Fibroblast of pulmonary artery (primary cell): ENCODE measurements around the gene EPG5.
A peak's percentile ranks its signal among the peaks of the same experiment; 100 is the strongest.
"Not testable (repeated sequence)": the region's sequence is repeated elsewhere in the genome, so short reads cannot be mapped to it uniquely, and the experiment has no call there.

Source experiments
- DNase-seq: peaks from one replicate; pipeline ENCODE4 v3.0.0-alpha.2; 2010; ENCODE audit warnings: low read depth
- H3K4me3 ChIP-seq: replicated peaks from 2 replicates; pipeline ENCODE4 v1.5.1; 2011; ENCODE audit warnings: low read depth, mild to moderate bottlenecking, control low read depth, low read length, moderate library complexity
- TF ChIP-seq, protein P1 (sequence below): IDR thresholded peaks from 2 replicates; pipeline ENCODE4 v1.5.1; 2011; ENCODE audit warnings: mild to moderate bottlenecking, control low read depth, low read length, inconsistent platforms; ENCODE audit errors: missing control alignments

The EPG5 gene

DNA sequence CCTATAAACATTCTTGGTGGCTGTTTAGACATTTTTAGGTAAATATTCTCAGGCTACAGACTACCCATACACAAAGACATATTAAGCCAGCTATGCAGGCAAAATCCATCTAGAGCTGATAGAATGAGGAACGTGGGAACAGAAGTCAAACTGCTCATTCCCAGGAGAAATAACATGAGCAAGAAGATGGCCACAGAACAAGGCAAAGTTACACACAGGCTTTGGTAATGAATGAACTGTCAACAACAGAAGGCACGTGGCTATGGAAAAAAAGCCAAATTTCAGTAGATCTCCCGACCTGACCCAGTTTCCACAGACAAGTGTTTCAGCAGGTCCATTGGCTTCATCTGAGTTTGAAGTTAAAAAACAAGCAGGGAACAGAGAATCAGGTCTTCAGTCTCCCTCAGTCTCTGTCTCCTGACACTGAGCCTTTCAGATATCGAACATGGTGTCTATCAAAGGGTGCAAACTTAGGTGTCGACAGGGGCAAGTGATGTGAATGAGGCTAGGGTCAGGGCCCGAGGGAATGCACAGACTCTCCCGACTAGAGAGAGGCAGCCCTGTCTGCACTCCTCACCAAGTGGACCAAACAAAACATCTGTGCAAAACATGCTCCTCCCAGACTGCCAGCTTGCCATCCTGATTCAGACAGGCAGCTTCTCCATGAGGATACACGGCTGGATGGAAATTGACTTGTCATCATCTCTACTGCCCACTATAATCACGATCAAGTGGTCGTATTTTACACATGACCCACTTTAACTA, 115.8 kb downstream of the EPG5 start:
- TF ChIP-seq, protein P1, sequence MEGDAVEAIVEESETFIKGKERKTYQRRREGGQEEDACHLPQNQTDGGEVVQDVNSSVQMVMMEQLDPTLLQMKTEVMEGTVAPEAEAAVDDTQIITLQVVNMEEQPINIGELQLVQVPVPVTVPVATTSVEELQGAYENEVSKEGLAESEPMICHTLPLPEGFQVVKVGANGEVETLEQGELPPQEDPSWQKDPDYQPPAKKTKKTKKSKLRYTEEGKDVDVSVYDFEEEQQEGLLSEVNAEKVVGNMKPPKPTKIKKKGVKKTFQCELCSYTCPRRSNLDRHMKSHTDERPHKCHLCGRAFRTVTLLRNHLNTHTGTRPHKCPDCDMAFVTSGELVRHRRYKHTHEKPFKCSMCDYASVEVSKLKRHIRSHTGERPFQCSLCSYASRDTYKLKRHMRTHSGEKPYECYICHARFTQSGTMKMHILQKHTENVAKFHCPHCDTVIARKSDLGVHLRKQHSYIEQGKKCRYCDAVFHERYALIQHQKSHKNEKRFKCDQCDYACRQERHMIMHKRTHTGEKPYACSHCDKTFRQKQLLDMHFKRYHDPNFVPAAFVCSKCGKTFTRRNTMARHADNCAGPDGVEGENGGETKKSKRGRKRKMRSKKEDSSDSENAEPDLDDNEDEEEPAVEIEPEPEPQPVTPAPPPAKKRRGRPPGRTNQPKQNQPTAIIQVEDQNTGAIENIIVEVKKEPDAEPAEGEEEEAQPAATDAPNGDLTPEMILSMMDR = no peak
- DNase-seq = no peak
- no peak overlapping the region for H3K4me3 ChIP-seq

DNA sequence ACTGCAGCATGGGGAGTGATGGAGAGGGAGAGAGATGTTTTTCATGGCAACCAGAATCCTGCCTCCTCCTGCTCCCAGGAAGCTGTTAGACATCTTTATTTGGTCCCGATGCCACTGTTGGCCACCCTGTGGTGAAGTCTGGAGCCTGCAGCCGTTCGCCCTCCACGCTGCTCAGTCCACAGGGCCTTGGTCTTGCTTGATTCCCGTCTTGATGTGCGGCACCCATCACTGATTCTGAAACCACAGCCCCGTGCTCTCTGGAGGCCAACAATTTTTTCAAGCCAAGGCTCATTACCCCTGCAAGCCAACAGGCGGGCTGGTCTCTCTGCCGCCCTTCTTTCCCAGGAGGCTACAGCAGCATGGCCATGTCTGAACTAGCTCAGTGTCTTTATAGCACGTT, 117.1 kb downstream of the EPG5 start:
- TF ChIP-seq, protein P1 = peak; percentile 30
- DNase-seq = peak; percentile 19
- H3K4me3 ChIP-seq = no peak overlapping the region

DNA sequence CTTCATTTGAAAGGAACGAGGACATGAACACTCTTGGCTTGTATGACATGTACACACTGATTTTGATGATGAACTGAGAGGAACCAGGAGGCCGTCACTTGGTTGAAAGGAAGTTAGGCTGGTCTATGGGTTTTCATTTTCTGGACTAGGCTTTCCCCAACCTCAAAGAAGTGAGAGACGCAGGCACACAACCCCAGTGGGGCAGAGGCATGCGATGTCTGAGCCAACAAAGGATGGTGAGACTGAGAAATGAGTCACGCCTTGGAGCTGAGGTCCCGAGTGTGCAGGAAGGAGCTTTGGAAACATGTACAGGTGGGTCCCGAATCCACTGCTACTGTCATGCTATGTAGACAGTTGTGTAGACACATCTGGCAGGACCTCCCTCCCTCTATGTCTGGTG, 117.6 kb downstream of the EPG5 start:
- DNase-seq = no peak
- TF ChIP-seq, protein P1 = no peak
- no peak overlapping the region for H3K4me3 ChIP-seq

DNA sequence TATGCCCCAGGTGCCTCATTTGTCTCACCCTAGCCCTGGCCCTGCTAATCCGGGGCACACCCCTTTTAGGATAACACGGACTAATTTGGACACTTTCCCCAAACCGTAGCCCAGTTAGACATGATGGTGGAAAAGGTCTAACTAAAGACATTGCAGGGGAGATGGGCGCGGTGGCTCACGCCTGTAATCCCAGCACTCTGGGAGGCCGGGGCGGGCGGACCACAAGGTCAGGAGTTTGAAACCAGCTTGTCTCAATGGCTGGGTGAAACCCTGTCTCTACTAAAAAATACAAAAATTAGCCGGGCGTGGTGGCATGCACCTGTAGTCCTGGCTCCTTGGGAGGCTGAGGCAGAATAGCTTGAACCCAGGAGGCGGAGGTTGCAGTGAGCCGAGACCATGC, 118.5 kb downstream of the EPG5 start:
- not testable (repeated sequence) for H3K4me3 ChIP-seq, DNase-seq

DNA sequence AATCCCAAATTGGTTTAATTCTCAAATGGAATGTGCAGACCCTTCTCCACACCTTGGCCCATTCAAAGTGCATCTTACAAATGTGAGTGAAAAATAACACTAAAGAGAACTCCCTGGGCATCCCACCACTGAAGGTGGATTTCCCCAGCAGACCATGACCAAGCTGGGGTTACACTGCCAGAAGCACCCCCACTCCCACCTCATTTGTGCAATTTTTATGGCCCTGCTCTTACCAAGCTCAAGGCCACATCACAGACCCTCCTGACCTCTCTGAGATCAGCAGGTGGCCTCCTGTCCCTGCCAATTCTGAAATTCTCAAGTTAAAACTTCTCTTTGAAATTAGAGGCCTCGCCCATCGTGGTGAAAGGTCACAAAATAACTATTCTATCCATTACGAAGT, 120.0 kb downstream of the EPG5 start:
- TF ChIP-seq, protein P1 = no peak
- no peak overlapping the region for H3K4me3 ChIP-seq
- no peak for DNase-seq

DNA sequence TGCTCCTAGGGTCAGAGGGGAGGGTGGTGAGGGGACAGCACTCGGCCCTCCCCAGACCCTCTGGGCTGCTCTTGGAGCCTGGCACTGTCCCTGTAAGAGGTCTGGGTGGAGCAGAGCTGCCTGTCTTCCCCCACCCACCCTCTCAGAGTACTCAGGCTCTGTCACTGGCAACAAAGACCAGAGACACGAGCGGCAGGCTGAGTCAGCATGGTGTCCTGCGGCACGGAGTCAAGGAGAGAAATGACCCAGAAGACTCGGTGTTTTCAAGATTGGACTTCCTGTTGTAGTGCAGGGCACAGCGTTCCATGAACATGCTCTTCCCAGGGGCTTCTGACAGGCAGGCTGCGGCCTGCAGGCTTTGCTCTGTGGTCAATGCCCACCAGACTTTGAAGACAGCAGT, 121.7 kb downstream of the EPG5 start:
- DNase-seq = no peak
- TF ChIP-seq, protein P1 = no peak
- no peak overlapping the region for H3K4me3 ChIP-seq

DNA sequence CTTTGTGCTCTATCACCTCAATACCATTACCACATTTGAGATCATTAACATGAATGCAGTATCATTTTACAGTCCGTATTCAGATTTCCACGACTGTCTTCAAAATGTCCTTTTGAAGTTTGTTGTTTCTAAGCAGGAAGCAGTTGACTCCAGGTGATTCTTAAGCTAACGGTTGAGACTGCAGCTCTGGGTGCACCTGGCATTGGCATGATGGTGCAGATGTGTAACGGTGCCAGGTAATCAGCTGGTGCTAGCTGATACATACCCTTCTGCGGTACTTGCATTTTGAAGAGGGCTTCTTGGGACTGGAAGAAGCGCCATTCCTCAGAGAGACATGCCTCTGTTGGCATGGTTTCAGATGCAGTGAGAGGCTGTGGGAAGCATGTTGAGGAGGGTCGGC, 122.2 kb downstream of the EPG5 start:
- DNase-seq = no peak
- H3K4me3 ChIP-seq = no peak overlapping the region
- TF ChIP-seq, protein P1 = no peak
